ENCODE data around the gene MAEL.
A peak's percentile ranks its signal among the peaks of the same experiment; 100 is the strongest.

The MAEL gene

DNA sequence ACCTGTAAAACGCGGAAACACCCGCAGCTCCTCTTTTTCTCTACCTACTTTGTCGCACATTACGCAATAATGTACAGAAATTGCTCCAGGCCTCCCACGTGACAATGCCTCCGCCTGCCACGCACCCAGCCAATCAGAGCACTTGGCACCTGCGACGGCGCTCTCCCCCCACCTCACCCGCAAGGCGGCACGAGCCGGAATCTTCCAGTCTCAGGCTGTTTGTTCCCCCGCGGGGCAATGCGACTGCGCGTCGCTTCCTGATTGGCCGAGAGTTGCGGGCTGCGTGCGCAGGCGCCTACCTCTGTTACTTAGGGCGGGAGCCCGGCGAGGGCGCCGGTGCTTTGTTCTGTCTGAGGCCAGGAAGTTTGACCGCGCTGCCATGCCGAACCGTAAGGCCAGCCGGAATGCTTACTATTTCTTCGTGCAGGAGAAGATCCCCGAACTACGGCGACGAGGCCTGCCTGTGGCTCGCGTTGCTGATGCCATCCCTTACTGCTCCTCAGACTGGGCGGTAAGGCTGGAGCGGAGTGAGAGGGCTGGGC, at the start of gene MAEL:
Gene MAEL (plus strand): TSS at position 307 of the 542 bp plus-strand sequence. CDS start 73 bp downstream, at position 380.
- no peak for DNase-seq

DNA sequence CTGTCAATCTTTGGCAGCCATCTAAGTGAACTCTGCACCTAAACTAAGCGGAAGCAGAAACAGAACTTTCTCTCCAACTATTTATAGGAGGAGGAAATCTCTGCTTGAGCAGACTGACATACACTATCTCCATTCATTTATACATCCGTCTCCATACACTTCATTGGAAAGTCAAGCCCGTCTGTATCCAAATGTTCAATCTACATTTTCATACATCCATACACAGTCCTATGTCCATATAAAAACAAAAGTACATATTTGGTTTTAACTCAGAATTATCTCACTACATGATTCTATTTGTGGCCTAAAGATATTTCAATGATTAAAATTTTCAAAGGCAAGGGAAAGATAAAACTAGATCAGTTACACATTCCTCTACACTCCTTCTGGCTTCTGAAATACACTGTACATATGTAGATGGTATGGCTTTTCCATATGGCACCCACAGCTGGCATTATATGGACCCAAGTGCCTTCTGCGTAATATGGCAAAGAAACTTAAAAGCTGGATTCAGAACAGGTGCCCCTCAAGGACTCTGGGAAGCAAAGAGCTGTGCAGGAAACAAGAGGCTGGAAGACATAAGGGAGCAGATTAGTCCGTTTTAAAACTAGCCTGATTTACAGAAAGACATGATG, 49.2 kb upstream of the MAEL start:
- DNase-seq = no peak

DNA sequence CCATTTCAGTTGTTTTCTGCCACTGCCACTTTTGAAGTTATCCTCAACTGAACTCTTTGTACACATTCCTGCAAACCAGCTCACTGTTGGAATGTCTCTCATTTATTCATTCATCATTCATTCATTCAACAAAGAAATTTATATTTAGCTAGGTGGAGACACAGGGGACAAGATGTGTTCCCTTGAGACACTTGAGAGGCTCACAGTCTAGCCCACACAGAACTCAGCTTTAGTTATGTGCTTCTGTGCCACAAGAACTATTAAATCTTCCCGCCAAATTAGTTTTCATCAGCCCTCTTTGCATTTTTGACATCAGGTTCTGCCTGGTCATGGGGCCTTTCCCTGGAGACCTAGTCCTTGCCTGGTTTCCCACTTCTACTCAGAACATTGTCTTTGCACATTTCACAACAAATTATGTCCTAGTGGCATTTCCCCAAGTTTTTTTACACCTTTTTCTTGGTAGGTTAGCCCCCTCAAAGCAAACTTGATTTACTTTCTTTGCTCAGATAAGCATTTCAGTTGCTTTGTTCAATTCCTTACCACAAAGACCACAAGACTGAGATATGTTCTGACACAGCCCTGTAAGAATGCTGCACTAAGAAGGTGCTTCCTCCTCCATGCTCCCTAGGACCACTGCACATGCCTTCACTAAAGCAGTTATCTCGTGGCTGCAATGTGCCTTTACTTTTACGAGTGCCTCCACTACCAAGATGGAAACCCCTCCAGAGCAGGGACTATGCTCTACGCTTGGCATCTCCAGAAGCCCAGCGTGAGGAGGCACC, 44.7 kb upstream of the MAEL start:
- DNase-seq = no peak

DNA sequence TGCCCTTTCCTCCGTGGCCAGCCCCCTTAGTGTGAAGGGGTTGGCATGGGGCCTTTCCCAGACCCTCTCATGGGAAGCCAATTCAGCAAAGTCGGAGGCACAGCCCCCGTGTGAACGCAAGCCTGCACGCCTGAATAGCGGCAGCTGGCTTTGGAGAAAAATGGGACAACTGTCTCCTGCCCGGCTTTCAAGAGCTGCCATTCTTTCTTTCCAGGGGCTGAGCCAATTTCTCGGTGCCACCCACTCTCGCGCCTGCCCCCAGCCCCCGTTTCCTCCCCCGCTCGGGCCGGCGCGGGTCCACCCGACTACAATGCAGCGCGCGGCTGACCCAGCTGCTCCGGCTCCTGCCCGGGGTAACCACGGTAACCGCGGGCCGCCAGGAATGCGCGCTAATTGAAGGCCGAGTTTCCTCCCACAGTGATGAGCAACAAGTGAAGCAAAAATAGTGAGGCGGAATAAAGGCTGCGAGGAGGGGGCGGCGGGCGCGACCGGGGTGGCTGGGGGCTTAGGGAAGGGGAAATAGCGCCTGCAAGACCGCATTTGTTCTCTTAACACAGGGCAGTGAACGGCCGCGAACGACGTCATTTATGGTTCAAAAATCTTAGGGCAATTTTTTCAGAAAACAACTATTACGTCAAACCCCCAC, 41.6 kb upstream of the MAEL start:
- no peak for DNase-seq

DNA sequence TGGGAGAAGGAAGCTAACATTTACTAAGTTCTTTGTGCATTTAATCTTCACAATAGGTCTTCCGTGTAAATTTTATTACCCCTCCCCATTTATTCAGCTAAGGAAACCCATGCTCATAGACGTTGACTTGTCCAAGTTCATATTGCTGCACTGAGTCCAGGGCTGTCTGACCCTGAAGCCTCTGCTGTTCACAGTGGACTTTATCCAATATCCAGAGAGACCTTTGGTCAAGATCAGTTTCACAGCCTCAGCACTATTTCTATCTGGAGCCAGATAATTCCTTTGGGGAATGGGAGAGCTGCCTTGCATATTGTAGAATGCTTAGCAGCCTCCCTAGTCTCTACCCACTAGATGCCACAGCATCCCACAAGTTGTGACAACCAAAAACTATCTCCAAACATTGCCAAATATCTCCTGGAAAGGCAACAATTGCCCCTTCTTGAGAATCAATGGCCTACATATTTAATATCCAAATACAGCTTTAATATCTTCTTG, 40.2 kb upstream of the MAEL start:
- DNase-seq = no peak

DNA sequence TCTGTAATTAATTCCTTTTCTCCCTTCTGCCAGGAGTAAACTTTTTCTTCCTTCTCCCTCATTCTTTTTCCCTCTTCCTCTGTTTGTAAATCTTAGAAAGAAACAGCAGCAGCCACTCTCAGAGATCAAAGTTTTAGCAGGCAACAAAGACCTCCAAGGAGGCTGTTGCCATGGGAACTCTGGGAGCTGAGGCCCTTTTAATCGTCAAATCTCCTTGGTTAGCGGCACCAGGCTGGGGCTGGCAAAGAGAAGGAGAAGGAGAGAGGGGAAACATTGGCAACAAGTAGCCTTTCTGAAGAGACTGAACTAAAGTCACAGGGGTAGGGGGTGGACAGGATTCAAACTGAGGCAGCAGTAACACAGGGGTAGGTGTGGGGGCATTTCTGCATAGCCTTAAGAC, 38.9 kb upstream of the MAEL start:
- no peak for DNase-seq

DNA sequence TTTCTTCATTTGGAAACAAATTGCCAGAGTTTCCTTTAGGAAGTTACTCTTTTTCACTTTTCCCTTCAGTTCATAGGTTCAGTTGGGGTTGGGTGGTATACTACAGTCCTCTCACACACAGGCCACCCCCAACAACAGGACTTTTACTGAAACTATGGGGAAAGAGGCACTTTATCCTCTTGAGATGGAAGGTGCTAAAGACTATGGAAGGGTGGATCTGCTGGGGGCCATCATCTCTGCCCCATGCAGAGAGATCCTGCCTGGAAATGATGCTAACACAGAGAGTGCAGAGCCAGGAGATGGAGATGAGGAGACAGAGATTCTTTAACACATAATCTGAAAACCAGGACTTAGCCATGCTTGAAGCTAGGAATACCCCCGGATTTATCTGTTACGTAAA, 38.0 kb upstream of the MAEL start:
- no peak for DNase-seq

DNA sequence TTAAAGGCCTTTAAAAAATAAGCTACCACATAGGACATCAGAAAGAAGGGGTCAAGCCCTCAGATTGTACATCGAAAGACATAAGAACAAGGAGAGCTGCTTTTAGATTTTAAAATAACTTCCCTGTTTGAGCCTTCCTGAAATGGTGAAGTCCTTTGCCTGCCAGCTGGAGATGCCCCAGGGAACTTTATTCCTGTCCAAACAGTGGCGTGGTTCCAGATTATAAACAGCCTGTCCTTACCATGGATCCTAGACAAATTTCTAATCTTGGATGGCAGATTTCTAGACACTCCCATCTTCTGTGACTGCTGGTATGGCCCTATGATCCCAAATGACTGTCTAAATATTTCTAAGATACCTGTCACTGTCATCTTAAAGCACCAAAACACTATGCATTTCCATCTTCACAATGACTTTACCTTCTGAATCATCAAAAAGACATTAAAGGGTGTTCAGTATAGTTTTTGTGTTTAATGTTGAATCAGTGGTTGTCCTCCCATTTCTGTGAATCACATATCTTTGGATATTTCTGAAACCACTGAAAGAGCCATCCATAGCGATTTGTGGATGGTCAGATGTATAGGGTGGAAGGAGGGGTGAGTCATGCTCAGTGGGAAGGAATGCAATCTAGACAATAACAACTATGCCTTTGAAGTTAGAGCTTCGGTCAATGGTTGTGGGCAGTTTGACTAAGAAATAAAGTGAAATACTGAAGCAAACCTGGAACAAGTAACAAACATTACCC, 36.9 kb upstream of the MAEL start:
- no peak for DNase-seq

DNA sequence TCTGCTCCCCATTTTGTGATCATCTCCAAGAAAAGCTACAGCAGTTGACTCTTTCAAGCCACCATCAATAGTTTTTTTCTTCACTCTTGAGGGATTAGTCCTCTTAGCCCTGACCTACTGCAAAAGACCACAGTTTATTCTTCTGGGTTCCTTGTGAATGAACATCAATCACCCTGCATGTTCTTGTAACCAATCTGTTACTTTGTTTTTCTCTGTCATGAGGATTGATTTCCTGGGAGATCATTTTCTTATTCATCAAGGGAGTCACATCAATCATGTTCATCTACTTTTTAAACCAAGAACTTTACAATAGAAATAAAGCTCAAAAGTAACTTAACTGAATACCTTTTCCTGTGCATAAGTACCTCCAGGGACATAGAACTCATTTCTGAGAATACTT, 35.6 kb upstream of the MAEL start:
- no peak for DNase-seq

DNA sequence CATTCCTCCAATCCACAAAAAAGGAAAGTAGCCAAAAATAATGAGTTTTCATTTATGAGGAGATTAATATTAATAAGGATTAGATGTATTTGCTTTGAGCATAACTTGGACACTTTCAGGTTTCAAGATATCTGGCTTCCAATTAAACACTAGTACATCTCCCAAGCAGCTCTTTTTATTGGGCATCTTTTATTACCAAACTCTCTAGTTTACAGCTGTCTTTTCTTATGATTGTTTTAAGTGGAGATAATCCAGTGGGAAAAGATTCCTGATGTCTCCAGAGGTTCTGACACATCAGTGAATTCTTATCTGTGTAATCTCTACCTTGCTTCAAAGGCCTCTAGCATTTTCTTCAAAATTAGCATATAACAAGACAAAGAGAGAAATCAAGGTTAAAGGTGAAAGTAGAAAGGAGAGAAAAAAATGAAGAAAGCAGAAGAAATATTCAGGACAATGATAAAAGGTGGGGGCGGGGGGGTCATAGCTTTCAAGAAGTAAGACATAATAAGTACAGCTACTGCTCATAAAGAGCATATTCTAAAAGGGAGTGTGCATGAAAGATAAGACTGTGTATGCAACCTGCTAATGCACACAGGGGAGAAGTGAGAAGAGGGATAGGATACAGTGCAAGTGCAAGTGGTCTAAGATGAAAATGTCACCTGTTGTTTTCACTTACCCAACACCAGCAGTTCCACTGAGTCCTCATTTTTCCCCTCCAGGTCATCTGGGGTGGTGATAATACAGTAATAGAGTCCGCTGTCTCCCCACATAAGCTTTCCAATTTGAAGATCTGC, 32.8 kb upstream of the MAEL start:
- DNase-seq = no peak

DNA sequence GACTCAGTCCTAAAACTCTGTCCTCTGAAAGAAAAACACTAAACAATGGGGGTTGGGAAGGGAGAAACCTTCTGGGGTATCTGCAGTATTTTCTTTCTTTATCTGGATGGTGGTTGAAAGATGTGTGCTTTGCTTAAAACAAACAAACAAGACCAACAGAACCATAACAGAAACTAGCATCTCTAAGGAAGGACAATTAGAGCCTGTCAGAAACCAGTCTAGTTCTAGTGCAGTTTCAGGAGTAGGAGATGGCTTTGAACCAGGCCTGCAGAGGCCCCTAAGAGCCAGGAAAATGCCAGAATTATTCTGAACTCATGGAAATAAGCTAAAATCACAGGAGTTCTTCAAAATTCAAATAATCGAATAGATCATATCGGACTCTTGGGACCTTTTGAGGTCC, 32.2 kb upstream of the MAEL start:
- DNase-seq = no peak

DNA sequence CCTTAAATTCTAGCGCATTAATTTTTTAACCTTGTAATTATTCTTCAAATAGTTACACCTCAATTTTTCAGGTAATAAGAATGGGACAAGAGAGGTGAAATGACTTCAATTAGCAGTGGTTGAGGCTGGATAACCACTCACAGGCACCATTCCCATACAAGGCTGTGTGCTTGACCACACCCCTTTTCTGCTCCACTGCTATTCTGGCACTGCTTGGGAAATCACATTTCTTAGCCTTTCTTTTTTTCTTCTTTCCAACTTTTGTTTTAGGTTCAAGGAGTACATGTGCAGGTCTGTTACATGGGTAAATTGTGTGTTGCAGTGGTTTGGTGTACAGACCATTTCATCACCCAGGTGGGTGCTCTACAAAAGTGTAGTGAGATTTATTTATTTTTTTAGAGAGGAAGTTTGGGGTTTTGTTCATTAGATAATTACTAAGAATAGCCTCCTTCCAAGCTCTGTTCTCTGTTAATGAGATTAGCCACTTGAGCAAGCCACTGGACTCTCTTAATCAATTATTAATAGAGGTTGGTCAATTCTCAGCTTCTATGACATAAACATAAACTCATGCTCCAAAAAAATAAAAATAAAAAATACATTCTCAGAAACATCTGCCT, 28.1 kb upstream of the MAEL start:
- DNase-seq = no peak

DNA sequence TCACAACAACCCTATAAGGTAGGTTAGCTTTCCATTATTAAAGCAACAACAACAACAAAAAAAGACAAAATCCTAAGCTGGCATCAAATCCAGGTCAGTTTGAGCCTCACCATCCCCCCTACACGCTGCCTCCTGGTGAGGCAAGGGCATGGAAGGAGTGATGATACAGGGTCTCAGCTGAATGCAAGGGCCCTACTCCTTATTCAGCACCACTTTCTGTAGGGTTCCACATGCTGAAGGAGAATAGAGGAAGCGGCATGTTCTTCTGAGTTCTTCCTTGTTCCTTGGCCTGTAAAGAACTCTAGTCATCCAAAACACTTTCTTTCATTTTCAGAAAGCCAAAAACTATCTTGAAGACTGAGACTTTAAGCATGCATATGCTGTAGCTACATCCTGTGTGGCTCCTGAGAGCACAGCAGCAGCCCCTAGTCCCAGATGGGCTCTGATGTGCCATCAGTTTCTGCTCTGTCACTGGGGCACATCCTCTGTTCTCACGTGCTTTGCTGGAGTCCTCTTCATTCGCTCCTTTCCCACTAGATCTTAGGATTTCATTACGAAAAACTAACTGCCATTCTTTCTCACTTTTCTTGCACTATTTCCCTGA, 19.9 kb upstream of the MAEL start:
- DNase-seq = no peak

DNA sequence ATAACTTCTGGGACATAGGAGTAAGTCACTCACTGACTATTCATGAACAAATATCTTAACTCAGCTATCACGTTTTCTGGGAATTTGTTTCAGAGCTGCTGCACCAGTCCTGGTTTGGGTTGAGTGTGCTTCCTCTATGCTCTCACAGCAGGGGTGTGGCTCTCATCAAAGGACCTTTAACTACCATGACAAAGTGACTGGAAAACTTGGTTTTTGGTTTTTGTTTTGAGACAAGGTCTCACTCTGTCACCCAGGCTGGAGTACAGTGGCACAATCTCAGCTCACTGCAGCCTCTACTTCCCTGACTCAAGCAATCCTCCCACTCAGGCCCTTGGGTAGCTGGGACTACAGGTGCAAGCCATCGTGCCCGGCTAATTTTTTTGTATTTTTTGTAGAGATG, 17.8 kb upstream of the MAEL start:
- no peak for DNase-seq

DNA sequence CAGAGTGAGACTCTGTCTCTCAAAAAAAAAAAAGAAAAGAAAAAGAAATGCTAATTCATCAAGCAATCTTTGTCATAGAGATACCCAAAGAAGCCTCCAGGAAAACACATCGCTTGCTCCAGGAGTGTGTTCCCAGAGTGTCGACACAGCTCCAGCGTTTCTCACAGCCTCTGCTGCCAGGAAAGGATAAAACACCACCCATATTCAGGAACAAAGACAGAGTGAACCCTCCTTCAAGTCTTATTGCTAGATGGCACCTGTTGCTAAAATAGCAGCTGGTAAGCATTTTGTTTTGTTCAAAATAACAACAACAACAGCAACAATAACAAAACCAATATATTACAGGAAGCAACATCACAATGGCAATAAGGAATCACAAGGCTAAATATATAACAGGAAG, 16.9 kb upstream of the MAEL start:
- DNase-seq = no peak

DNA sequence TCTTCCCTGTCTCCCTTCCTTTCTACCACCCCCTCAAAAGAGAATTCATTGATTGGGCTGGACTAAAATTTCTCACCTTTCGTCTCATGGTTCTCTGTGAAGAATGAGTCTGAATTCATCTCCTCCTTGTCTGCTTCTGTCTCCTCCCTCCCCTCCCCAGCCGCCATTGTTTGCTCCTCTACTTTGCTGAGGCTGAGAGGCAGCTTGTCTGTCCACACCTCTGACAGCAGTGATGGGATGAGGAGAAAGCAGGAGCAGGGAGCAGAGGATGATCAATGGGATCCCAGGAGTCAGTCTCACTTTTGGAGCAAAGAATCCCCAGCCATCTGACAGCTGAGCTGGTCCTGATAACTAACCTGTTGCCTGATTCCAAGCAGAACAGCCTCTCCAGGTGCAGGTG, 16.3 kb upstream of the MAEL start:
- no peak for DNase-seq

DNA sequence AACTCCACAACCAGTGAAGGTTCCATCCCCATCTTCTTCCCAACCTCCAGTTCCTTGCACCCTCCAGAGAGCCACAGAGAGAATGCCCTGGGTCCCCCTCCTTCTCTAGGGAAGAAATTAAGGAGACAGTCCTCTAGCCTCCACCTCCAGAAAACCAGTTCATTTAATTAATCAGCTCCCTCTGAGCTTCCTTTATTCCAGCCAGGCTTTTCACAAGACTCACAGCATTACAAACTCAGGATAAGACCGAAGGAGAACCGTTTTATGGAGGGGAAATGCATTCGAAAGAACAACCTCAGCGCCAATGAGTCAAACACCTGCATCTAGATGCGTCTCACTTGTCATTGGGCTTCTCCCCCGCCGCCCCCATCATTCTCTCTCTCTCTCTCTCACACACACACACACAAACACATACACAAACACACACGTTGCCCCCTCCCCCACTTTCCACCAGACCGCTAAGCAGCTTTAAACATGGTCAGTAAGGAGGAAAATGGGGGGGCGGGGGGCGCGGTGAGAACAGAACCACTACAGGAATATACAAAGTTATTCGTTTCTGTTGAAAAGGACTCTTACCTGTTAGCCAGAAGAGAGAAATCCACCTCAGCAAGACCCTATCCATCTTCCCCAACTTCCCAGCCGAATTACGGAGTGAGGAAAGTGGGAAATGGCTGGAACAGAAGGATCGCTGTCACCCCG, 14.3 kb upstream of the MAEL start:
- peak; percentile 60 for DNase-seq

DNA sequence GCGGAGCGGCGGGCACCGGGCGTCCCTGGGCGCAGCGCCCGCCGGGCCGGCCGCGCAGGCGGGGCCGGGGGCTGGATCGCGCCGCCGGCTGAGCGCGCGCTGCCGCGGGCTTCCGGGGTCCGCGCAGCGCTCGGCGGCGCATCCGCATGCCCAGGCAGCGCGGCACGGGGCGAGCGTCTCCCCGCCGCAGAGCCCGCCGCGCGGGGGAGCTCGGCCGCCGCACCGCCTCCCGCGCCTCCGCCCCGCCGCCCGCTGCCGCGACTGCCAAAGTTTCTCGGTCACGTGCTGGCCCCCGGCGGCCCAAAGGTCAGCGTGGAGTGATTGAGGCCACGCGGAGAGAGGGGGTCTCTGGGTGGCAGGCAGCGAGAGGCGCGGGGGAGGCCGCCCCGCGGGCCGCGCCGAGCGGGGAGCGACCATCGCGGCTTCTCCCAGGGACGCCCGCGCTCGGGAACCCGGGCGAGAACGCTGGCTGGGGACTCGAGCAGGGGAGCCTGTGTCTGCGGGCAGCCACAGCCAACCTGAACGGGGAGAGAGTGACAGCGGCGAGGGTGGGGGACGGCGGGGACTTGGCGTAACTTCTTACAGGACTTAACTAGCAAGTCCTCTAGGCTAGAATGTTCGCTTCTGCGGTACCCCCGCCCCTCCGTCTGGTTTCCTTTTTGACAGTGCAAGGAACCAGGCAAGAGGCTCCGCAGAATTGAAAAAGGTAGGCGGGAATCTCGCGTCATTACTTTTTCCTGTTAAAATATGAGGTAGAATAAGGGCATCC, 13.5 kb upstream of the MAEL start, which contains the start of gene ILDR2:
Gene ILDR2 (minus strand): TSS at position 180 of the 769 bp plus-strand sequence. CDS start 272 bp downstream, outside the sequence.
- DNase-seq = peak; percentile 66

DNA sequence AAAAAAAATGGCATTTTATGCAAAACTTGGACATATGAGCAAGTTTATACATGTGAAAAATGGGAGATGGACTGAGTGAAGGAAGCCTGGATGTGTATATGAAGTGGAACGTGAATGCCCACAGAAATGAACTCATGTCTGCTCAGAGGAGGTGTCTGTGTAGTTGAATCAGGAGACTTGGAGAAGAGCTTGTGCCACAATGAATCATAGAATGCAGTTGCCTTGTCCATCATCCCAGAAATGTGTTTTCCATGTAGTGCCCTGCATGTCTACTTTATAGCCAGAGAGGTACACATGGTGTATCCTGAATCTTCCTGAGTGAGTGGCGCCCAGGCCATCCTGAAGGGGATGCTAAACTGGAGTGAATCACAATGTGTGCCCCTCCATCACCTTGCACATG, 11.1 kb upstream of the MAEL start:
- DNase-seq = no peak

DNA sequence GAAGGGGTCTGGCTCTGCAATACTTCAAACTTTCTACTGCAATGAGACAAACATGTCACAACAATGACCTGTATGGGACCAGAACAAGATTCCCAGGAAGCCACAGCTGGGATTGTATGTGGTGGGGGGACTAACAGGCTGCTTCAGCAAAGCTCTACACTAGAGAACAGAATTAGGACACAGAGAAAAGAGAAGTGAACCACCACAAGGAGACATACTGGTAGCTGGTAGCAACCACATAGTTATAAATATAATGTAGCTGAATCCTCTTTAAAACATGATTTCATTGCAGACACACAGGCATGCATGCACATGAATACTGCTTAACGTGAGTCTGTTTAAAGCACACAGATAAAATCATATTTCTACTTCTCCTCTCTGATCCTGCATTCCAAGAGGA, 10.3 kb upstream of the MAEL start:
- no peak for DNase-seq
